Osteoblast (primary cell): ENCODE measurements around the gene CDH3. TPM values are rescaled to one million over a fixed set of nuclear protein-coding genes. Genes with fewer than 3 reads are reported as not detected.
"Not testable (repeated sequence)": the region's sequence is repeated elsewhere in the genome, so short reads cannot be mapped to it uniquely, and the experiment has no call there.

Source experiments
- DNase-seq: peaks from one replicate; pipeline ENCODE4 v3.0.0; 2011; ENCODE audit warnings: low spot score, mixed read lengths; ENCODE audit not compliant: insufficient read length; ENCODE audit errors: missing footprints
- H2AFZ ChIP-seq: 2 replicates; pipeline ENCODE4 v1.6.0; 2011; ENCODE audit warnings: mild to moderate bottlenecking, low read length
- H3K27ac ChIP-seq: 2 replicates; pipeline ENCODE4 v1.5.1; 2011; ENCODE audit warnings: mild to moderate bottlenecking, low read depth, low read length, moderate library complexity
- H3K27me3 ChIP-seq: 2 replicates; pipeline ENCODE4 v1.6.0; 2012; ENCODE audit warnings: mild to moderate bottlenecking, control low read depth, inconsistent platforms, low read length, moderate library complexity; ENCODE audit not compliant: insufficient read depth
- H3K36me3 ChIP-seq: 2 replicates; pipeline ENCODE4 v1.5.1; 2011; ENCODE audit warnings: mild to moderate bottlenecking, low read length, control low read depth, moderate library complexity; ENCODE audit not compliant: insufficient read depth
- H3K4me1 ChIP-seq: 2 replicates; pipeline ENCODE4 v1.5.1; 2011; ENCODE audit warnings: mild to moderate bottlenecking, low read length, control low read depth, moderate library complexity; ENCODE audit not compliant: insufficient read depth
- H3K4me2 ChIP-seq: 2 replicates; pipeline ENCODE4 v1.6.0; 2011; ENCODE audit warnings: mild to moderate bottlenecking, low read length; ENCODE audit not compliant: insufficient read depth
- H3K4me3 ChIP-seq: fragments of 200-600 bp; sonication (generic); 3 replicates; pipeline ENCODE4 v1.5.1; 2012; ENCODE audit warnings: mild to moderate bottlenecking, low read length, inconsistent platforms; ENCODE audit not compliant: insufficient read depth
- H3K79me2 ChIP-seq: 2 replicates; pipeline ENCODE4 v1.6.0; 2012; ENCODE audit warnings: mild to moderate bottlenecking, low read length, control low read depth, inconsistent platforms; ENCODE audit not compliant: insufficient read depth
- H3K9me3 ChIP-seq: 2 replicates; pipeline ENCODE4 v1.5.1; 2011; ENCODE audit warnings: low read depth, low read length, control low read depth
- H4K20me1 ChIP-seq: 2 replicates; pipeline ENCODE4 v1.6.0; 2012; ENCODE audit warnings: mild to moderate bottlenecking, low read length, control low read depth; ENCODE audit not compliant: insufficient read depth
- total RNA-seq: library from RNA; depleted of rRNA; stranded (reverse); fragments of >200 nt; gene quantifications from 2 replicates; pipeline ENCODE4 v1.2.3, GENCODE V29; 2012
- TF ChIP-seq, protein P1 (sequence below): IDR thresholded peaks from 2 replicates; pipeline ENCODE4 v1.5.1; 2011; ENCODE audit warnings: mild to moderate bottlenecking, low read depth, low read length, moderate library complexity; ENCODE audit errors: extremely low read depth

CDH3 gene
- total RNA-seq, 1 donor = 0.36 TPM

DNA sequence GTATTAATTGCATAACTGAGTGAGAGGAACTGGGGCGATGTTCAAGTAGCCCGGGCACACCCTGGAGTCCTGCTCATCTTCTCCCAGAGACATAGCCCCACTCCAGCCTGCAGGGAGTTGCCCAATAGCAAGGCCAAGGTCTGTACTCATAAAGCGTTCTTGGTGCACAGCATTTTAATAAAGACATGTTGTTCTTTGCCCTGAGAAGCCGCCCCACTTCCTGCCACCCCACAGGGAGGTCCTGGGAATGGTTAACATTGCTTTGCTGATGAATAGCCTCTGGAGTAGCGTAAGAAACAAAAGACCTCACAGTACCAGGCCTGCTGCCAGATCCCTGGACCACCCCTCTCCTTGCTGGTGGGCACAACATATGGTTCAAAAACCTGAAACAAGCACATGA, 70.4 kb downstream of the CDH3 start:
- Histone ChIP-seq H2AFZ (no peak overlapping the region), H3K4me2 (no peak overlapping the region), H3K27me3 (peaks cover 5% of the 10 kb centered on the region), H3K36me3 (no peaks in the 10 kb centered on the region), H3K79me2 (no peaks in the 10 kb centered on the region), H3K9me3 (no peaks in the 10 kb centered on the region), H4K20me1 (no peaks in the 10 kb centered on the region), H3K4me1 (no peaks in the 10 kb centered on the region), H3K27ac (no peak overlapping the region), H3K4me3 (no peak overlapping the region)
- TF ChIP-seq, protein P1, sequence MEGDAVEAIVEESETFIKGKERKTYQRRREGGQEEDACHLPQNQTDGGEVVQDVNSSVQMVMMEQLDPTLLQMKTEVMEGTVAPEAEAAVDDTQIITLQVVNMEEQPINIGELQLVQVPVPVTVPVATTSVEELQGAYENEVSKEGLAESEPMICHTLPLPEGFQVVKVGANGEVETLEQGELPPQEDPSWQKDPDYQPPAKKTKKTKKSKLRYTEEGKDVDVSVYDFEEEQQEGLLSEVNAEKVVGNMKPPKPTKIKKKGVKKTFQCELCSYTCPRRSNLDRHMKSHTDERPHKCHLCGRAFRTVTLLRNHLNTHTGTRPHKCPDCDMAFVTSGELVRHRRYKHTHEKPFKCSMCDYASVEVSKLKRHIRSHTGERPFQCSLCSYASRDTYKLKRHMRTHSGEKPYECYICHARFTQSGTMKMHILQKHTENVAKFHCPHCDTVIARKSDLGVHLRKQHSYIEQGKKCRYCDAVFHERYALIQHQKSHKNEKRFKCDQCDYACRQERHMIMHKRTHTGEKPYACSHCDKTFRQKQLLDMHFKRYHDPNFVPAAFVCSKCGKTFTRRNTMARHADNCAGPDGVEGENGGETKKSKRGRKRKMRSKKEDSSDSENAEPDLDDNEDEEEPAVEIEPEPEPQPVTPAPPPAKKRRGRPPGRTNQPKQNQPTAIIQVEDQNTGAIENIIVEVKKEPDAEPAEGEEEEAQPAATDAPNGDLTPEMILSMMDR = no peak
- no peak for DNase-seq

DNA sequence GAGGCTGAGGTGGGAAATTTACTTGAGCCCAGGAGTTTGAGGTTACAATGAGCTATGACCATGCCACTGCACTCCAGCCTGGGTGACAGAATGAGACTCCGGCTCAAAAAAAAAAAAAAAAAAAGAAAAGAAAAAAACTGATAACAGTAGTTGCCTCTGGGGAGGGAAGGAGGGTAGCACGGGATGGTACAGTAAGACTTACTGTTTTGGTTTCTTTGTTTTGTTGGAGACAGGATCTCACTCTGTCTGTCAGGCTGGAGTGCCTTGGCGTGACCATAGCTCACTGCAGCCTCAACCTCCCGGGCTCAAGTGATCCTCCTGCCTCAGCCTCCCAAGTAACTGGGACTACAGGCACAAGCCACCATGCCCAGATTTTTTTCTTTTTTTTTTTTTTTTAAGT, 71.4 kb downstream of the CDH3 start:
- H2AFZ ChIP-seq, H3K9me3 ChIP-seq, H3K27ac ChIP-seq, H3K27me3 ChIP-seq, DNase-seq, H4K20me1 ChIP-seq, H3K79me2 ChIP-seq, H3K4me2 ChIP-seq, H3K36me3 ChIP-seq, H3K4me1 ChIP-seq, H3K4me3 ChIP-seq: not testable (repeated sequence)

DNA sequence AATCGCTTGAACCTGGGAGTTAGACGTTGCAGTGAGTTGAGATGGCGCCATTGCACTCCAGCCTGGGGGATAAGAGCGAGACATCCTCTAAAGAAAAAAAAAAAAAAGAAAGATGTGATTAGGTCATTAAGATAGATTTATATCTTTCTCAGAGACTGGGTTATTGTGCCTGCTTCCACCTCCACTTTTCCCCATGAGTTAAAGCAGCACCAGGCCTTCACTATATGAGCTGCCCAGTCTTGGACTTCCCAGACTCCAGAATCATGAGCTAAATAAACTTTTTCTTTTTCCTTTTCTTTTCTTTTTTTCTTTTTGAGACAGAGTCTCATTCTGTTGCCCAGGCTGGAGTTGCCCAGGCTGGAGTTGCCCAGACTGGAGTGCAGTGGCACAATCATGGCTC, 72.6 kb downstream of the CDH3 start:
- Histone ChIP-seq H3K27me3 (no peaks in the 10 kb centered on the region), H3K4me2 (no peak overlapping the region), H3K36me3 (no peaks in the 10 kb centered on the region), H3K9me3 (no peaks in the 10 kb centered on the region), H4K20me1 (no peaks in the 10 kb centered on the region), H3K79me2 (no peaks in the 10 kb centered on the region), H2AFZ (no peak overlapping the region), H3K4me1 (no peaks in the 10 kb centered on the region), H3K4me3 (no peak overlapping the region), H3K27ac (no peak overlapping the region)
- DNase-seq = no peak
- TF ChIP-seq, protein P1 = no peak

DNA sequence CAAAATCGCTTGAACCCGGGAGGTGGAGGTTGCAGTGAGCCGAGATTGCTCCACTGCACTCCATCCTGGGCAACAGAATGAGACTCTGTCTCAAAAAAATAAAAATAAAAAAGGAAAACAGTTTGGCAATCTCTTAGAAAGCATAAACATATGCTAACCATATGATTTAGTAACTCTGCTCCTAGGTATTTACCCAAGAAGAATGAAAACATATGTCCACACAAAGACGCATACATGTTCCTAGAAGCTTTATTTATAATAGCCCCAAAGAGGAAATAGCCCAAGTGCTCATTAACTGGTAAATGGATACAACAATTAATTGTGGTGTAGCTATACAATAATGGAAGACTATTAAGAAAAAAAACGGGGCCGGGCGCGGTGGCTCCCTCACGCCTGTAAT, 73.5 kb downstream of the CDH3 start:
- H3K27ac ChIP-seq = no peak overlapping the region
- H3K27me3 ChIP-seq = no peaks in the 10 kb centered on the region
- H3K4me1 ChIP-seq = no peaks in the 10 kb centered on the region
- TF ChIP-seq, protein P1 = no peak
- H3K4me3 ChIP-seq = no peak overlapping the region
- no peaks in the 10 kb centered on the region for H3K36me3 ChIP-seq
- H3K9me3 ChIP-seq = no peaks in the 10 kb centered on the region
- no peak for DNase-seq
- H3K79me2 ChIP-seq = no peaks in the 10 kb centered on the region
- H2AFZ ChIP-seq = no peak overlapping the region
- no peak overlapping the region for H3K4me2 ChIP-seq
- H4K20me1 ChIP-seq = no peaks in the 10 kb centered on the region
